Cardiac muscle cell (in vitro differentiated cells and primary cell): ENCODE data around the gene LAMTOR4. TPM values are rescaled to one million over a fixed set of nuclear protein-coding genes. Genes with fewer than 3 reads are reported as not detected.
"Not testable (repeated sequence)": the region's sequence is repeated elsewhere in the genome, so short reads cannot be mapped to it uniquely, and the experiment has no call there.

Experiments
- DNase-seq, 2 donors: peaks; one replicate each; pipeline versions ENCODE4 v3.0.0 to v3.0.0-alpha.2; 2010 to 2017; ENCODE audit warnings: low read depth in 1 of 2, low spot score in 1 of 2
- H3K27ac ChIP-seq: fragments of 200-600 bp; sonication (generic); 2 replicates; pipeline ENCODE4 v1.5.1; 2016
- H3K27me3 ChIP-seq: fragments of 200-600 bp; sonication (generic); 2 replicates; pipeline ENCODE4 v1.6.0; 2016; ENCODE audit warnings: control low read depth
- H3K36me3 ChIP-seq: fragments of 200-600 bp; sonication (generic); 2 replicates; pipeline ENCODE4 v1.5.1; 2016; ENCODE audit warnings: control low read depth
- H3K4me1 ChIP-seq: fragments of 200-600 bp; sonication (generic); 2 replicates; pipeline ENCODE4 v1.8.1; 2017; ENCODE audit warnings: low read depth, mild to moderate bottlenecking, mixed run types
- H3K4me3 ChIP-seq: fragments of 200-600 bp; sonication (generic); 2 replicates; pipeline ENCODE4 v1.5.1; 2016; ENCODE audit warnings: mild to moderate bottlenecking
- H3K9me3 ChIP-seq: fragments of 200-600 bp; sonication (generic); 2 replicates; pipeline ENCODE4 v1.5.1; 2017; ENCODE audit warnings: low read depth, mild to moderate bottlenecking, control low read depth
- CTCF ChIP-seq: IDR thresholded peaks from 2 replicates; pipeline ENCODE4 v1.5.1; 2012; ENCODE audit warnings: low read depth, mild to moderate bottlenecking, low read length
- polyA plus RNA-seq: library from polyadenylated mRNA; unstranded; fragments of >200 nt; fragmentation: Nextera tagmentation; extraction: Ambion mirVana; gene quantifications from 2 replicates; pipeline ENCODE4 v1.2.1, GENCODE V29; 2016
- total RNA-seq: library from RNA; depleted of rRNA; stranded (reverse); fragments of >200 nt; gene quantifications from 2 replicates; pipeline ENCODE4 v1.2.3, GENCODE V29; 2016

The LAMTOR4 gene
- total and polyA plus RNA-seq, 2 experiments from 2014 or later = 199 to 280 TPM

GRCh38 chr7:100128637-100128963, 20.1 kb upstream of the LAMTOR4 start:
- Histone ChIP-seq H3K4me3 (no peak overlapping the region), H3K27me3 (no peaks in the 10 kb centered on the region), H3K4me1 (no peaks in the 10 kb centered on the region), H3K36me3 (no peaks in the 10 kb centered on the region), H3K9me3 (no peaks in the 10 kb centered on the region), H3K27ac (no peak overlapping the region)
- DNase-seq = no peak
- TF ChIP-seq CTCF = no peak

GRCh38 chr7:100130220-100130607, 18.5 kb upstream of the LAMTOR4 start:
- not testable (repeated sequence) for DNase-seq, H3K4me3 ChIP-seq, H3K27me3 ChIP-seq, H3K4me1 ChIP-seq, H3K27ac ChIP-seq, H3K36me3 ChIP-seq, H3K9me3 ChIP-seq

- peak; percentile 58 to 86 for DNase-seq
- Histone ChIP-seq H3K36me3 (no peaks in the 10 kb centered on the region), H3K9me3 (no peaks in the 10 kb centered on the region), H3K4me1 (no peaks in the 10 kb centered on the region), H3K27me3 (no peaks in the 10 kb centered on the region), H3K27ac (no peak overlapping the region), H3K4me3 (no peak overlapping the region)
- TF ChIP-seq CTCF = peak; percentile 75
Observed at GRCh38 chr7:100130608-100131453, 17.9 kb upstream of the LAMTOR4 start.

GRCh38 chr7:100132126-100132525, 16.6 kb upstream of the LAMTOR4 start:
- TF ChIP-seq CTCF = no peak
- H3K9me3 ChIP-seq = no peaks in the 10 kb centered on the region
- no peaks in the 10 kb centered on the region for H3K4me1 ChIP-seq
- no peak for DNase-seq
- H3K4me3 ChIP-seq = no peak overlapping the region
- H3K27me3 ChIP-seq = no peaks in the 10 kb centered on the region
- H3K27ac ChIP-seq = no peak overlapping the region
- no peaks in the 10 kb centered on the region for H3K36me3 ChIP-seq

- DNase-seq = peak; percentile 78 to 79
- Histone ChIP-seq H3K36me3 (no peaks in the 10 kb centered on the region), H3K4me3 (no peak overlapping the region), H3K27ac (no peak overlapping the region), H3K9me3 (no peaks in the 10 kb centered on the region), H3K27me3 (no peaks in the 10 kb centered on the region), H3K4me1 (no peaks in the 10 kb centered on the region)
- TF ChIP-seq CTCF = peak; percentile 96
Observed at GRCh38 chr7:100132697-100133151, 16.0 kb upstream of the LAMTOR4 start.
